H1 (cell line): ENCODE measurements around the gene WSCD2. TPM values are rescaled to one million over a fixed set of nuclear protein-coding genes. Genes with fewer than 3 reads are reported as not detected.

Experiments used
- CTBP2 ChIP-seq: IDR thresholded peaks from 2 replicates; pipeline ENCODE4 v1.7.0; 2011; ENCODE audit warnings: borderline replicate concordance, mild to moderate bottlenecking, moderate library complexity, mixed read lengths, low read length; ENCODE audit not compliant: insufficient read depth, insufficient read length
- polyA plus RNA-seq, 7 experiments: library from polyadenylated mRNA; depleted of rRNA in 3 of 7; stranded (reverse) in 5 of 7; unstranded in 2 of 7; fragments of >200 nt in 5 of 7; fragments of 200-250 nt in 2 of 7; gene quantifications; 1 replicate in 5 of 7; 2 replicates in 1 of 7; 4 replicates in 1 of 7; pipeline versions ENCODE4 v1.2.1 to v1.2.3, GENCODE V29; 2011 to 2013; ENCODE audit warnings: missing spikeins in 2 of 7, mixed read lengths in 2 of 7
- total RNA-seq: library from RNA; stranded (reverse); fragmentation: NEBNext Ultra II Directional; extraction: Animal tissue kit (Norgen Biotek cat#: 25700); gene quantifications from 2 replicates; pipeline ENCODE4 v1.2.1, GENCODE V29; 2021

Gene WSCD2
- total and polyA plus RNA-seq, 2 of the 8 experiments (the other 6 are each of a cell fraction or from before 2014, with no cell fraction given), result 1.3 to 2.2 TPM

DNA sequence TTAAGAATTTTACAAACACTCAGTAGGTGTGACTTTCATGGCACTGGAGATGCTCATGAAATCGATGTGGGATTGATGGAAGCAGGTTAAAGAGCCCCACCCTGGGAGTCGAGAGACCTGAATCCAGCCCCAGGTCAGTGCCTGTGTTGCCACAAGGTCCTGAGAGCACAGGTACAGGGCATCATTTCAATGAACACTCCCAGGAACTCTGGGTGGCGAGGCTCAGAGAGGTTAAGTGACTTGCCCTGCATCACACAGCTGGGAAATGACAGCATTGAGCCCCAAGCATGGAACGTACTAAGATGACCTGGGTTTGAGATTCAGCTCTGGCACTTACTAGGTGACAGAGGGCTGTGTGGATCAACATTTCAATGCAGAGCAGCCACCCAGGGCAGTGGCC lies 111.8 kb downstream of the WSCD2 start (continued):
- no peak for TF ChIP-seq CTBP2
